PC-3 (cell line): Measurements from ENCODE around the gene ASIC3.

Experiments
- EZH2 ChIP-seq: fragments of 300-600 bp; sonication (generic); IDR thresholded peaks from one replicate; pipeline ENCODE4 v1.6.1; 2017; ENCODE audit warnings: antibody characterized with exemption, mild to moderate bottlenecking, low read length; ENCODE audit not compliant: unreplicated experiment
- EZH2phosphoT487 ChIP-seq: fragments of 300-600 bp; sonication (generic); IDR thresholded peaks from 2 replicates; pipeline ENCODE4 v1.6.1; 2018; ENCODE audit warnings: mild to moderate bottlenecking, antibody characterized with exemption, low read length, borderline replicate concordance
- TF ChIP-seq, protein P1 (sequence below): fragments of 300-600 bp; sonication (generic); conservative IDR thresholded peaks from 2 replicates; pipeline ENCODE4 v1.5.1; 2017; ENCODE audit warnings: antibody characterized with exemption, low read depth, mild to moderate bottlenecking, low read length

DNA sequence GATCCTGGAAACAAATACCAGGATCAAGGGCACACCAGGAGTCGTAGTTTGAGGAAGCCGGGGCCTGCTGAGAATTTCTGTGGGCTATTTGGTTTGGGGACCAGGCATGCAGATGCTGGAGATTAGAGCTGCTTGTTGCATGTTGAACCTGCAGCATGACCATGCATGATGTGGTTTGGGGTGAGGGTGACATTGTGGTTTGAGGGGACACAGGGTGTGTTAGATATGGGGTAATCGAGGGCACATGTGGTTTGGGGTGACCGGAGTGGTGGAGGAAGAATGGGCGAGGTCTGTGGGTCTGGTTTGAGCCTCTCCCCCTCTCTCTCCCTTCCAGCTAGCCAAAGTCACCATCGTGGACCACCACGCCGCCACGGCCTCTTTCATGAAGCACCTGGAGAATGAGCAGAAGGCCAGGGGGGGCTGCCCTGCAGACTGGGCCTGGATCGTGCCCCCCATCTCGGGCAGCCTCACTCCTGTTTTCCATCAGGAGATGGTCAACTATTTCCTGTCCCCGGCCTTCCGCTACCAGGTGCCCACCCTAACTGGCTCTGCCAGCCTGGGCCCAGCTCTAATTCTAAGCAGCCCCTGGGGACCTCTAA lies 47.3 kb upstream of the ASIC3 start:
- TF ChIP-seq, protein P1, sequence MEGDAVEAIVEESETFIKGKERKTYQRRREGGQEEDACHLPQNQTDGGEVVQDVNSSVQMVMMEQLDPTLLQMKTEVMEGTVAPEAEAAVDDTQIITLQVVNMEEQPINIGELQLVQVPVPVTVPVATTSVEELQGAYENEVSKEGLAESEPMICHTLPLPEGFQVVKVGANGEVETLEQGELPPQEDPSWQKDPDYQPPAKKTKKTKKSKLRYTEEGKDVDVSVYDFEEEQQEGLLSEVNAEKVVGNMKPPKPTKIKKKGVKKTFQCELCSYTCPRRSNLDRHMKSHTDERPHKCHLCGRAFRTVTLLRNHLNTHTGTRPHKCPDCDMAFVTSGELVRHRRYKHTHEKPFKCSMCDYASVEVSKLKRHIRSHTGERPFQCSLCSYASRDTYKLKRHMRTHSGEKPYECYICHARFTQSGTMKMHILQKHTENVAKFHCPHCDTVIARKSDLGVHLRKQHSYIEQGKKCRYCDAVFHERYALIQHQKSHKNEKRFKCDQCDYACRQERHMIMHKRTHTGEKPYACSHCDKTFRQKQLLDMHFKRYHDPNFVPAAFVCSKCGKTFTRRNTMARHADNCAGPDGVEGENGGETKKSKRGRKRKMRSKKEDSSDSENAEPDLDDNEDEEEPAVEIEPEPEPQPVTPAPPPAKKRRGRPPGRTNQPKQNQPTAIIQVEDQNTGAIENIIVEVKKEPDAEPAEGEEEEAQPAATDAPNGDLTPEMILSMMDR, result no peak
- TF ChIP-seq EZH2 (no peak), EZH2phosphoT487 (no peak)
